KOPT-K1 (cell line): ENCODE measurements around the gene LCAT.

Experiments
- H3K27ac ChIP-seq: fragments of 200-600 bp; sonication (generic); 2 replicates; pipeline ENCODE4 v1.5.1; 2016; ENCODE audit warnings: antibody characterized with exemption, mild to moderate bottlenecking, low read depth, low read length; ENCODE audit not compliant: poor library complexity, severe bottlenecking
- H3K36me3 ChIP-seq: fragments of 200-600 bp; sonication (generic); 2 replicates; pipeline ENCODE4 v1.5.1; 2017; ENCODE audit warnings: antibody characterized with exemption, mild to moderate bottlenecking, low read length, moderate library complexity; ENCODE audit not compliant: insufficient read depth
- H3K9me3 ChIP-seq: fragments of 200-600 bp; sonication (generic); 2 replicates; pipeline ENCODE4 v1.5.1; 2017; ENCODE audit warnings: antibody characterized with exemption, low read length, mild to moderate bottlenecking; ENCODE audit not compliant: insufficient read depth, poor library complexity, severe bottlenecking

LCAT gene

DNA sequence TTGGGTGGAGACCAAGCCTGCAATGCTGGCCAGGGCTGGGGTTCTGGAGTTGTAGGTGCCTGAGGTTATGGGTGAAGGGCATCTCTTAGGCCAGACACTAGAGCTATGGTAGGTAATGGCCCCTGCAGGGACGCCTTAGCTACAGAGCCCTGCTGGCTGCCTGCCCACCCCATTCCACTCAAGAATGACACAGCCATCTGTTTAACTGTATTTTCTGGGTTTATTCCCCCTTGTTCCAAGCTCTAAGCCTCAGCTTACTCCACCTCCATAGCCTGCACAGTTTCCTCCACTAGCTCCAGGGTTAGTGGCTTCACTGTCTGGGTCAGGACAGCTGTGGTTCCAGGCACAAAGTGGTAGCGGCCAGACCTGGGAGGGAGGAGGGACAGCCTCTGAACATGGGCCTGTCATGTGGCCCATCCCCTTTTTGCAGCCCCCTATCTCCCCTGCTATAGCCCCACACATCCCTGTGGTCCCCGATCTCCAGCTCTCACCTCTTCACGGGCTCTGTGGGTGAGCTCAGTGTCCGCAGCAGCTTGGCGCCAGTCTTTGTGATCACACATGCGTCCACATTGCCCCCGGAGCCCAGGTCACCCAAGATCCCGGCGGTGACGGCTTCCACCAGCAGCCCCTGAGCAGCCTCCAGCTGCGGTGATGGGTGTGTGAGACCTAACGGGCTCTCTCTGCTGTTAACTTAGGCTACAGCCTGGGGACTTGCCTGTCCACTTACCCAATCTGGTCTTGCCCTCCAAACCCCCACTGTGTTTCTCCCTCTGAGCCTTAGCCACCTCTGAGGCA is 9.4 kb downstream of the LCAT start:
- Histone ChIP-seq H3K36me3 (peaks cover 57% of the 10 kb centered on the region), H3K9me3 (no peaks in the 10 kb centered on the region), H3K27ac (no peak overlapping the region)

DNA sequence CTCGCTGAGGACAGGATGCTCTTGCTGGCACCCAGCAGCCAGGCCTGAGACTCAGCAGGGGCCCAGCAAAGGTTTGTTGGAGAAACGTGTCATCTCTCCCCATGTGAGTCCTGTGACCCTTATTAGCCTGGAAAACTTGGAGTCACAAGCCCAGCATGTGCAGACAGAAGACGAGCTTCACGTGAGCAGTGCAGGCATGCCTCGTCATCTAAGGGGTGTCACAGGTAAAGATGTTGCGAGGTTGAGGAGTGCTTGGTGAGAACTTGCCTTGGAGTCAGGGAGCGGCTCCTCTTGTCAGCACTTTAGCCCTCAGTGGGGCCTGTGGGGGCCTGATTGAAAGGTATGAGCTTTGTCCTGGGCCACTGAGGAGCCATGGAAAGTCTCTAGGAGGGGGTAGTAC is 10.1 kb downstream of the LCAT start:
- H3K27ac ChIP-seq: no peak overlapping the region
- H3K36me3 ChIP-seq: peaks cover 64% of the 10 kb centered on the region
- no peaks in the 10 kb centered on the region for H3K9me3 ChIP-seq

DNA sequence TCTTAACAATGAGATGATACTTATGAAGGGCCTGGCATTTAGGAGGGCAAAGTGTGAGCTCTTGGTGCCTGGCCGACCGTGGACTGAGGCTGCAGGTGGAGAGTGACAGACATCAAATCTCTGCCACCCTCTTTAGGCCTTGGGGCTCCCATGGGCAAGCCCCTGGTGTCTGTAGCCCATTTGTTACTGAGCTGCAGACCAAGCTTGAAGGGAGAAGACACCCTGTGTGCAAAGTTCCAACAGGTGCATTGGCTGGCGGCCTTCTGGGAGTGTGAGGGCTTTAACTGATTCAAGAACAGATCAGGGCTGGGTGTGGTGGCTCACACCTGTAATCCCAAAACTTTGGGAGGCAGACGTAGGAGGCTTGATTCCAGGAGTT is 11.5 kb downstream of the LCAT start:
- H3K27ac ChIP-seq: no peak overlapping the region
- H3K9me3 ChIP-seq: no peaks in the 10 kb centered on the region
- peaks cover 76% of the 10 kb centered on the region for H3K36me3 ChIP-seq

DNA sequence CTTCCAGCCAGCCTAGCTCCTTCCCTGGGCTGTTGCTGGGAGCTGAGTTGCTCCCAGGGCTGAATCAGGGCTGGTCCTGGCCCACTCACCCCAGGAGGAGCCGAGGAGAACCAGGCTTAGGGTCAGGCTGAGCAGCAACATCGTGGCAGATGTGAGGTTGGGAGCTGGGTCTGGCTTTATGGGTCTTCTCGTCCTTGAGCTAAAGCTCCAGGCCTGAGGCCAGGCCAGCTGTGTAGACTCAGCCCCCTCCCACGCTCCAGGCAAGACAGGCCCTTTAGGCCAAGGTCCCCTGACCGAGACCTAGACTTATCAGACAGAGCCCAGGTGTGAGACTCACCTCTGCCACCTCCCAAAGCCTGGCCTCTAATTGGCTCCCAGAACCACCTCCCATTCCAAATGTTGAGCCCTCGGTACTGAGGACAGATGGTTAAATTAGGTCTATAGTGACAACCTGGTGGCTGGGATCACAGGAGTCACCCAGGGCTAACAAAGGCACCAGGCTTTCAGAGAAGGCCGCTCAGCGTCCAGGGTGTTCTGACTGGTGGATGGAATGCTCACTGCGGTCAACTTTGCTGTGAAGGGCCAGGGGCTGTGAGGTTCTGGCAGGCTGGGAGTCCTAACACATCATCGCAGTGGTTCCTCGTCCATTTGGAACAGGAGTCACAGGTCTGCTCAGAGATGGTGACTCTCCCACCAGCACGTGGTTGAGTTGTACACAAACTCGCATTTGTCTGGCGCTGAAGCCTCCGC is 12.0 kb downstream of the LCAT start, which contains the start of gene CTRL:
CTRL (minus strand) TSS at position 151 of the 750 bp plus-strand sequence; CDS start at position 141, 10 bp downstream.
- no peaks in the 10 kb centered on the region for H3K9me3 ChIP-seq

DNA sequence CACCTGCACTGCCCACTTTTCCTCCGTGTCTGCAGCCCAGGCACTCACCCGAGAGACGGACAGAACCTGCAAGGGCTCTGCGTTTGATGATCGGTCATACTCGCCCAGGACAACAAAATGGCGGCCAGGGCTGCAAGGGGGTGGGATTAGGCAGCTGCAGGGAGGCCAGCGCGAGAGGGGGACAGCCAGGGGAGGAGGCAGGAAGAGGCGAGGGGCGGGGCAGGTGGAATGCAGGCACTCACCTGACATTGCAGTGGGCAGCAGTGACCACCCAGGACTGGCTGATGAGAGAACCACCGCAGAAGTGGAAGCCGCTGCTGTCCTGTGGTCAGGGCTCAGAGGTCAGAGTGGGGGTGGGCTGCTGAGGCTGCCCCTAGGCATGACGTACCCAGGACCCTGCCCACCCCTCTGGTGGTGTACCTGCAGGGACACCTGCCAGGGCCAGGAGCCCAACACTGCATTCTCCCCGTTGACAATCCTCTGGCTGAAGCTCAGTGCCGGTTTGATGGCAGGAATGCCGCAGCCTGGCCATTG is 13.2 kb downstream of the LCAT start:
- no peaks in the 10 kb centered on the region for H3K9me3 ChIP-seq
- no peak overlapping the region for H3K27ac ChIP-seq
- H3K36me3 ChIP-seq: peaks cover 90% of the 10 kb centered on the region

More for the DNA sequence above, 12.0 kb downstream of the LCAT start, which contains the start of gene CTRL:
- Histone ChIP-seq H3K36me3 (peaks cover 81% of the 10 kb centered on the region), H3K27ac (no peak within 1 kb of the TSS)

DNA sequence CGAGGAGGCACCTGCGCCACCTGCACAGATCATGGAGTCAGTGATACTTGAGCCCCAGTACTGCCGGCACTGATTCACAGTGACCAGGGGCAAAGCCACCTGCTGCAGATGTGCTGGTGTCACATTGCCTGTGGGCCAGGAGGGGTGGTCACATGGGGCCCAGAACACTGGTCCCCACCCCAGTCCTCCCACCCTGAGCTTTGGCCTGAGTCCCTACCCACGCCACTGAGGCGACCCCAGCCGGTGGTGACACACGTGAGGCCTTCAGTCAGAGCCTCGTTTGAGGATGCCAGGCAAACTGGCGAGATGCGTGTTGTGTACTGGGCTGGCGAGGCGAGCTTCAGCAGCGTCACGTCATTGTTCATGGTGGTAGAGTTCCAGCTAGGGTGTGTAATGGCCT is 13.7 kb downstream of the LCAT start:
- Histone ChIP-seq H3K27ac (no peak overlapping the region), H3K9me3 (no peaks in the 10 kb centered on the region), H3K36me3 (peaks cover 87% of the 10 kb centered on the region)

DNA sequence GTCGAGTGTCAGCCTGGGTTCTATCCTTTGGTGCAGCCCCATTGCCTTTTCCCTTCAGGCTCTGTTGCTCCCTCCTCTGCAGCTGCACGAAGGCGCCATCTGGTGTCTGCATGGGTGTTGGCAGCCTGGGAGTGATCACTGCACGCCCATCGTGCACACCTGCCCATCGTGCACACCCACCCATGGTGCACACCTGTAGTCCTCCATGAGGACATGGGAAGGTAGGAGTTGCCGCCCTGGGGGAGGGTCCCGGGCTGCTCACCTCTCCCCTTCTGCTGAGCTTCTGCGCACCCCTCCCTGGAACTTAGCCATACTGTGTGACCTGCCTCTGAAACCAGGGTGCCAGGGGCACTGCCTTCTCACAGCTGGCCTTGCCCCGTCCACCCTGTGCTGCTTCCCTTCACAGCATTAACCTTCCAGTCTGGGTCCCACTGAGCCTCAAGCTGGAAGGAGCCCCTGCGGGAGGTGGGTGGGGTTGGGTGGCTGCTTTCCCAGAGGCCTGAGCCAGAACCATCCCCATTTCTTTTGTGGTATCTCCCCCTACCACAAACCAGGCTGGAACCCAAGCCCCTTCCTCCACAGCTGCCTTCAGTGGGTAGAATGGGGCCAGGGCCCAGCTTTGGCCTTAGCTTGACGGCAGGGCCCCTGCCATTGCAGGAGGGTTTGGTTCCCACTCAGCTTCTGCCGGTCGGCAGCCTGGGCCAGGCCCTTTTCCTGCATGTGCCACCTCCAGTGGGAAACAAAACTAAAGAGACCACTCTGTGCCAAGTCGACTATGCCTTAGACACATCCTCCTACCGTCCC is 15.2 kb downstream of the LCAT start:
- Histone ChIP-seq H3K36me3 (peaks cover 82% of the 10 kb centered on the region), H3K9me3 (no peaks in the 10 kb centered on the region), H3K27ac (no peak overlapping the region)

DNA sequence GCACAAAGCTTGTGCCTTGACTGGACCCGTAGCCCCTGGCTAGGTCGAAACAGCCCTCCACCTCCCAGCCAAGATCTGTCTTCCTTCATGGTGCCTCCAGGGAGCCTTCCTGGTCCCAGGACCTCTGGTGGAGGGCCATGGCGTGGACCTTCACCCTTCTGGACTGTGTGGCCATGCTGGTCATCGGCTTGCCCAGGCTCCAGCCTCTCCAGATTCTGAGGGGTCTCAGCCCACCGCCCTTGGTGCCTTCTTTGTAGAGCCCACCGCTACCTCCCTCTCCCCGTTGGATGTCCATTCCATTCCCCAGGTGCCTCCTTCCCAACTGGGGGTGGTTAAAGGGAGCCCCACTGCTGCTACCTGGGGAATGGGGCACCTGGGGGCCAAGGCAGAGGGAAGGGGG is 15.8 kb downstream of the LCAT start:
- Histone ChIP-seq H3K36me3 (peaks cover 84% of the 10 kb centered on the region), H3K27ac (no peak overlapping the region), H3K9me3 (no peaks in the 10 kb centered on the region)

DNA sequence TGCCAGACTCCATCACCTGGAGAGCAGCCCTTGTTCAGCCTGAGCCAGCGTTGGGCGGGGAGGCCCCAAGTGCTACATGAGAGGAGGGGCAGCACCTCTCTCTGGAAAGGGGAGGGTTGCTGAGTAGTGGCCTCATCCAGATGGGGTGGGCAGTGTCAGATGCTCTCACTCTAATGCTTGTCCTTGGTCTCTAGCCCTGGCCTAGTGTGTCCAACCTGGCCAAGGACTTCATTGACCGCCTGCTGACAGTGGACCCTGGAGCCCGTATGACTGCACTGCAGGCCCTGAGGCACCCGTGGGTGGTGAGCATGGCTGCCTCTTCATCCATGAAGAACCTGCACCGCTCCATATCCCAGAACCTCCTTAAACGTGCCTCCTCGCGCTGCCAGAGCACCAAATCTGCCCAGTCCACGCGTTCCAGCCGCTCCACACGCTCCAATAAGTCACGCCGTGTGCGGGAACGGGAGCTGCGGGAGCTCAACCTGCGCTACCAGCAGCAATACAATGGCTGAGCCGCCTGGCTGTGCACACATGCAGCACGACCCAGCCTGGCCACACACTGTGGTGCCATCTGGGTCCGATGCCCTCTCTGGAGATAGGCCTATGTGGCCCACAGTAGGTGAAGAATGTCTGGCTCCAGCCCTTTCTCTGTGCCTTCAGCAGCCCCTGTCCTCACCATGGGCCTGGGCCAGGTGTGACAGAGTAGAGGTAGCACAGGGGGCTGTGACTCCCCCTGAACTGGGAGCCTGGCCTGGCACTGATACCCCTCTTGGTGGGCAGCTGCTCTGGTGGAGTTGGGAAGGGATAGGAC is 16.6 kb downstream of the LCAT start:
- Histone ChIP-seq H3K27ac (no peak overlapping the region), H3K9me3 (no peaks in the 10 kb centered on the region), H3K36me3 (peaks cover 81% of the 10 kb centered on the region)

DNA sequence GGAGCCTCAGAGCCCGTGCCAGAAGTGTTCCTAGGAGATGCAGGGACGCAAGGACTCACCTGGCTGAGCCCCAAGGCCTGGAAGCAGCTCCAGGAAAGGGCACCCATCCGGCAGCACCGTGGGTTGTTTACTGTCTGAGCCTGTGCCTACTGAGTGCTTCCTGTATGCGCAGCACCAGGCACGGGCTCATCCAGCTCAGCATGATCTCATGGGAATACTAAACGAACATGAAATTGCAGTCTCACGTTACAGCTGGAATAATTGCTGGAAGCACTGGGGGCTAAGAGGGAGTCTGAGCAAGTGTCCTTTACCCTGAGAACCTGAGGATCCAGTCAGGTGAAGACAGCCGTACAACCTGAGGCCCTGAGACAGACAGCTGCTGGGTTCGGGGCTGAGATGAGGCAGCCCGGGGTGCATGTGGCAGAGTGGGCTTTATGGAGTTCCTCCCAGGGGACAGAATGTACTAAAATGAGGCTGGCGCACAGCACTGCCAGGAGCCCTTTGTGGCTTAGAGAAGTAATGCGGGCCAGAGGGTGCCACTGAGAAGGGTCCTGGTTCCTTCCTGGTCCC is 17.7 kb downstream of the LCAT start:
- no peak overlapping the region for H3K27ac ChIP-seq
- H3K9me3 ChIP-seq: no peaks in the 10 kb centered on the region

DNA sequence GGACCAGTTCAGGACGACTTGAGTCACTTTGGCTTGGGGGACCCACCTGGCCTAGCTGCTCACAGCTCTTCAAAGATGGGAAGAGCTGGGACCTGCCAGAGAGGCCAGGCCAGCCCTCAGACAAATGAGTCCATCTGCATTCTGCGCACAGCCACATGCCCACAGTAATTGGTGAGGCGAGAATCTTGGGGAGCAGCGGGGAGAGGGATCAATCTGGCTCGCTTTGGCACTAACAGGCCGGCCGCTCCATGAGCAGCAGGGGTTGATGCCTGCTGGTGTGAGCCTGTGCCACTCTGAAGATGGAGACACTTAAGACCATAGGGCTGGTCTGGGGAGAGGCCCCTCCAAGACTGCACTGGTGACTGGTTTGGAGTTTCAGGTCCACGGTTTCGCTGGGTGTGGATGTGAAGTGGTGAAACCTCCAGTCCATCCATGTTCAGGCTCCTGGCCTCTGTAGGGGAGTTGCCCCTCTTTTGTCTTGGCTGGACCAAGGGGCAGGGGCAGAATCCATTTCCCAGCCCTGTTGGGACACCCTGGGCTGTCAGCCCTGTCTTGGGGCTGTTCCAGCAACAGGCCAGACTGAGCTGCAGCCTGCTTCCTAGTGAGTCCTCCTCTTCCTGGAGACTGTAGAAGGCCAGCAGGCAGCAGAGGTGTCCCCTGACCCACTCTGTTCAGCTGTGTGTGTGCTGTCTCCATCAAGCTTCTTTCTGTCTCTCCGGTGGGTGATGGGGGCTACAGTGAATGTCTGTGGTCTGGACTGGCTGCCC is 19.6 kb downstream of the LCAT start:
- Histone ChIP-seq H3K27ac (no peak overlapping the region), H3K36me3 (peaks cover 57% of the 10 kb centered on the region)

More for the DNA sequence above, 17.7 kb downstream of the LCAT start:
- peaks cover 74% of the 10 kb centered on the region for H3K36me3 ChIP-seq

DNA sequence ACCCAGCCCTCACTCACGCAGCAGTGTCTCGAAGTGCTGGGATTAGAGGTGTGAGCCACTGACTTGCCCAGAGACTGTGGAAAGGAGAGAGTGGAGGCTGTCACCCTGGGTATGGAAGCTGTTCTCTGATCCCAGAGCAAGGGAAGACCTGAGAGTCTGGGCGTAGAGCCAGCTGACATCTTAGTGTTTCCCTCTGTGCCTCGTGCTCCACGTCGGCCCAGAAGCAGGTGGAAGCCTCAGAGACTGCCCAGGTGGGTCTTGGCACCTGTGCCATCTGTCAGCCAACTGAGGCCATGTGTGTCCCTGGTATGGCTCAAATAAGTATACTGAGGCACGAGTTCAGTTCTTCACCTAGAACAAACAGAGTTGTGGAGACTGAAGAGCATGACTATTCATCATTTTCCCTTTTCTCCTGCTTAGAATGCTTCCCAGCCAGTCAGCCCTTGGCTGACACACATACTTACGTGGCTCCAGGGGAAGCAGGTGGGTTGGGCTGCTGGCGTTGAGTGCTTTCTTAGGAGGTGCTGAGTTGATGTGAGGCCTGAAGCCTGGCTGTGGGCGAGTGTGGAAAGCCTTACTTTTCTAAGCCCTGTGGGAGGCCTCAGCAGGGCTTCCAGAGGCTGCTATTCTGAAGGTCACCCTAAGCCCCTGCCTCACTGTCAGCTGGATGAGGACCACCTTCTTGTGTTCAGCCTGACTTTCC is 20.4 kb downstream of the LCAT start:
- Histone ChIP-seq H3K27ac (no peak overlapping the region), H3K36me3 (peaks cover 56% of the 10 kb centered on the region), H3K9me3 (no peaks in the 10 kb centered on the region)

More for the DNA sequence above, 19.6 kb downstream of the LCAT start:
- no peaks in the 10 kb centered on the region for H3K9me3 ChIP-seq

DNA sequence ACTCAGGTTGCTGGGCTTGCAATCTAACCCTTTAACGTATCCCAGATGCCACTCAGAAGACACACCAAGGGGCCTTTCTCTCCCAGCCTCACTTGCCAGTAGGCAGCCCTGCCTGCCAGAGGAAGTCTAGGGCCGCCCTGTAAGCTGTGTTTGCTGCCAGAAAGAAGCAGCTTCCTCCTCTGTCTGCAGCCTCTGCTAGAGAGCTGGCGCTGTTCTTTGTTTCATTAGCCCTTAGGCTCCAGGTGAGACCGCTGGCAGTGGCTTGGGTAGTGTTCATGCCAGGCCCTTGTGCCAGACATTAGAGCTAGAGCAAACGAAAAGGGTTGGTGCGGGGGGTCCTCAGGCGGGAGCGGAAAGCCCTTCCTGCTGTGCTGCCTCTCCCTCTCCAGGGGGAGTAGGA is 21.2 kb downstream of the LCAT start:
- Histone ChIP-seq H3K36me3 (peaks cover 49% of the 10 kb centered on the region; the same call in 1 of the 2 replicates), H3K27ac (no peak overlapping the region)

More for the DNA sequence above, 21.2 kb downstream of the LCAT start:
- H3K9me3 ChIP-seq: no peaks in the 10 kb centered on the region
